Transverse colon (tissue), 4 donors: ENCODE data around the gene PLAAT1. TPM values are rescaled to one million over a fixed set of nuclear protein-coding genes. Genes with fewer than 3 reads are reported as not detected.

ENCODE experiments used
- DNase-seq: peaks from one replicate; pipeline ENCODE4 v3.0.0-alpha.2; 2019
- H3K27ac ChIP-seq, 4 donors: fragments of 200-600 bp; sonication (generic); 2 replicates each; pipeline ENCODE4 v1.5.1; 2016 to 2018; ENCODE audit warnings: inconsistent platforms in 4 of 4
- H3K27me3 ChIP-seq: fragments of 200-600 bp; sonication (generic); 2 replicates; pipeline ENCODE4 v1.5.1; 2017; ENCODE audit warnings: inconsistent platforms
- H3K36me3 ChIP-seq, 4 donors: fragments of 200-600 bp; sonication (generic); 2 replicates each; pipeline ENCODE4 v1.5.1; 2017 to 2019; ENCODE audit warnings: inconsistent platforms in 4 of 4
- H3K4me1 ChIP-seq, 4 donors: fragments of 200-600 bp; sonication (generic); 2 replicates each; pipeline ENCODE4 v1.5.1; 2017 to 2020; ENCODE audit warnings: inconsistent platforms in 4 of 4
- H3K4me3 ChIP-seq, 4 donors: fragments of 200-600 bp; sonication (generic); 1 replicate in 1 of 4; 2 replicates in 3 of 4; pipeline versions ENCODE4 v1.5.1 to v1.6.1; 2017 to 2019; ENCODE audit warnings: inconsistent platforms in 4 of 4
- H3K9me3 ChIP-seq, 2 donors: fragments of 200-600 bp; sonication (generic); 2 replicates each; pipeline ENCODE4 v1.5.1; 2017 to 2019; ENCODE audit warnings: inconsistent platforms in 2 of 2
- CTCF ChIP-seq, 5 experiments: fragments of 200-600 bp in 3 of 5; fragments of 450-650 bp in 2 of 5; sonication (generic) in 3 of 5; IDR thresholded peaks; 1 replicate in 2 of 5; 2 replicates in 3 of 5; pipeline ENCODE4 v1.5.1; 2016 to 2017; ENCODE audit warnings: antibody characterized with exemption in 5 of 5, inconsistent platforms in 3 of 5, mild to moderate bottlenecking in 2 of 5, moderate library complexity in 1 of 5
- EP300 ChIP-seq: sonication (generic); formaldehyde crosslinking; IDR thresholded peaks from one replicate; pipeline ENCODE4 v1.6.1; 2017; ENCODE audit warnings: antibody characterized with exemption, low read depth
- POLR2A ChIP-seq: fragments of 450-650 bp; IDR thresholded peaks from one replicate; pipeline ENCODE4 v1.6.1; 2016; ENCODE audit warnings: antibody characterized with exemption, mild to moderate bottlenecking, moderate library complexity
- POLR2AphosphoS5 ChIP-seq, 3 donors: sonication (generic); formaldehyde crosslinking; IDR thresholded peaks; one replicate each; pipeline ENCODE4 v1.6.1; 2016; ENCODE audit warnings: antibody characterized with exemption in 3 of 3
- WGBS, 2 donors: methylation state at CpG; one replicate each; pipeline ENCODE4 v1.1.5; 2018; ENCODE audit warnings: low coverage in 1 of 2; 5-methylcytosine and 5-hydroxymethylcytosine counted together
- in situ Hi-C, 4 donors: fragments of 200-750 bp; cut with MboI; loops; one replicate each; pipeline versions ENCODE4 v1.15.0 to v1.15.1; 2017; ENCODE audit warnings: low sequenced_read_pairs in 3 of 4, low pct_ligation_motif_present in 1 of 4, low pct_unique_long_range_greater_than_20kb in 1 of 4
- intact Hi-C: fragments of 100-400 bp; cut with DNase I; formaldehyde crosslinking; loops from one replicate; pipeline ENCODE4 v1.15.1; 2023; ENCODE audit warnings: low total_unique reads
- total RNA-seq, 4 donors: library from RNA; depleted of rRNA; stranded (reverse); fragments of >200 nt; gene quantifications; one replicate each; pipeline ENCODE4 v1.1.0, GENCODE V29; 2016

The PLAAT1 gene
- total RNA-seq, 4 donors from 2014 or later = not detected

GRCh38 chr3:193250492-193250891 is 9.5 kb downstream of the PLAAT1 start:
- no peaks in the 10 kb centered on the region for H3K27me3 ChIP-seq
- no peaks in the 10 kb centered on the region for H3K36me3 ChIP-seq
- H3K27ac ChIP-seq = no peak overlapping the region
- H3K4me3 ChIP-seq = no peak overlapping the region
- DNase-seq = no peak
- in situ Hi-C loops = no loop called here
- WGBS, 2 donors = 83 to 86% methylated on average over 3 to 4 of the region's 4 CpGs
- no peaks in the 10 kb centered on the region for H3K4me1 ChIP-seq
- TF ChIP-seq POLR2AphosphoS5 (IDR thresholded peaks at IDR 0.05) (no peak), CTCF (IDR thresholded peaks at IDR 0.05) (no peak), POLR2A (no peak), EP300 (no peak)
- peaks cover 11 to 24% of the 10 kb centered on the region in 2 donors for H3K9me3 ChIP-seq
- intact Hi-C loops = no loop called here

GRCh38 chr3:193253986-193254660 is 13.1 kb downstream of the PLAAT1 start:
- no peaks in the 10 kb centered on the region for H3K27me3 ChIP-seq
- WGBS, 2 donors = 46 to 66% methylated on average over 3 of the region's 3 CpGs
- no peaks in the 10 kb centered on the region for H3K36me3 ChIP-seq
- no peaks in the 10 kb centered on the region for H3K4me1 ChIP-seq
- no peak for DNase-seq
- H3K4me3 ChIP-seq = no peak overlapping the region
- TF ChIP-seq CTCF (IDR thresholded peaks at IDR 0.05) (no peak), POLR2AphosphoS5 (IDR thresholded peaks at IDR 0.05) (no peak), EP300 (no peak), POLR2A (no peak)
- in situ Hi-C loops = no loop called here
- intact Hi-C loops = no loop called here
- peaks cover 4 to 6% of the 10 kb centered on the region in 2 donors for H3K9me3 ChIP-seq
- no peak overlapping the region for H3K27ac ChIP-seq

- no peaks in the 10 kb centered on the region for H3K4me1 ChIP-seq
- H3K27ac ChIP-seq = no peak overlapping the region
- H3K27me3 ChIP-seq = no peaks in the 10 kb centered on the region
- intact Hi-C loops (no loop called here), in situ Hi-C loops (no loop called here)
- no peak for DNase-seq
- TF ChIP-seq CTCF (IDR thresholded peaks at IDR 0.05) = no peak
- TF ChIP-seq POLR2A = no peak
- TF ChIP-seq EP300 = no peak
- no peak for TF ChIP-seq POLR2AphosphoS5 (IDR thresholded peaks at IDR 0.05)
- no peaks in the 10 kb centered on the region for H3K9me3 ChIP-seq
- no peaks in the 10 kb centered on the region for H3K36me3 ChIP-seq
- no peak overlapping the region for H3K4me3 ChIP-seq
- 94% methylated on average over 1 of the region's 1 CpG; no CpG with 5 or more reads in 1 of the 2 donors for WGBS, 2 donors
Observed at GRCh38 chr3:193261970-193262369, 20.9 kb downstream of the PLAAT1 start.

GRCh38 chr3:193262707-193263106 is 21.7 kb downstream of the PLAAT1 start:
- in situ Hi-C loops = no loop called here
- Histone ChIP-seq H3K27me3 (no peaks in the 10 kb centered on the region), H3K27ac (no peak overlapping the region), H3K4me1 (no peaks in the 10 kb centered on the region), H3K4me3 (no peak overlapping the region), H3K36me3 (no peaks in the 10 kb centered on the region), H3K9me3 (no peaks in the 10 kb centered on the region)
- WGBS, 2 donors = 77 to 85% methylated on average over 5 of the region's 5 CpGs
- DNase-seq = no peak
- TF ChIP-seq POLR2AphosphoS5 (IDR thresholded peaks at IDR 0.05) = no peak
- TF ChIP-seq CTCF (IDR thresholded peaks at IDR 0.05) = no peak
- TF ChIP-seq EP300 = no peak
- no peak for TF ChIP-seq POLR2A
- intact Hi-C loops = no loop called here
